ENCODE measurements around the gene TREM1. TPM values are rescaled to one million over a fixed set of nuclear protein-coding genes. Genes with fewer than 3 reads are reported as not detected.

TREM1 gene
- total and polyA plus RNA-seq, 2 donors (not counting 3 experiments of a cell fraction or from before 2014, with no cell fraction given) = not detected

DNA sequence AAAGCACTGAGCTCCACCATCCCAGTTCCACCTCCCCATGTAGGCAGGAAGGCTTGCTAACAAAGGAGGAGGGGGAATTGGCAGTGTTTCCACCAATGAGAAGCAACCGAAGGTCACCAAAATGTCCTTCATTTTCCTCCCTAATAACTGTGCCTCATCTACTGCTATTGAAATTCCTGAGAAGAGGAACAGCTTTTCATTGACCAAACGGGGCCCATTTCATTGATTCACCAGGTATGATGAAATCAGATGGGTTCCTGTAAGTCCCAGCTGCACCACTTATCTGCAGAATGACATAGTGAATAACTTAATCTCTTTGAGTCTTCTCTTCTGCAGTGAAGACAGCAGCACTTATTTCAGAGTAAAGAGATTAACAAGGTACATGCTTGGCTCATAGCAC is 17.3 kb downstream of the TREM1 start:
- H3K4me2 ChIP-seq (ENCODE audit: insufficient read depth, low read length) = no peak overlapping the region
- dilution Hi-C loops (cut with MboI; ENCODE audit: extremely low pct_ligation_motif_present, low sequenced_read_pairs) (no loop called here), intact Hi-C loops (cut with micrococcal nuclease) (no loop called here)
- no peaks in the 10 kb centered on the region for H4K20me1 ChIP-seq (replicated peaks; ENCODE audit: control insufficient read depth, extremely low read depth, insufficient read depth, low read length)
- no peaks in the 10 kb centered on the region for H3K9me3 ChIP-seq (replicated peaks; ENCODE audit: control insufficient read depth, insufficient read depth, low read length)
- H3K36me3 ChIP-seq (ENCODE audit: control insufficient read depth in 2 of 2, extremely low read depth in 1 of 2, insufficient read depth in 2 of 2, low read length in 2 of 2) = no peaks in the 10 kb centered on the region
- TF ChIP-seq POLR2AphosphoS5 (IDR thresholded peaks at IDR 0.05; ENCODE audit: insufficient read depth, low read depth, low read length) (no peak), EZH2 (IDR thresholded peaks at IDR 0.05; ENCODE audit: borderline replicate concordance, low read depth, low read length, severe bottlenecking) (no peak), GATA2 (IDR thresholded peaks at IDR 0.05; ENCODE audit: insufficient read depth, insufficient read length, low read depth, low read length) (no peak), JUN (IDR thresholded peaks at IDR 0.05; ENCODE audit: borderline replicate concordance, insufficient read depth, insufficient read length, low read depth) (no peak), POLR2A (IDR thresholded peaks at IDR 0.05; ENCODE audit: low read depth, low read length) (no peak), MYC (IDR thresholded peaks at IDR 0.05; ENCODE audit: low read depth, low read length) (no peak), FOS (IDR thresholded peaks at IDR 0.05; ENCODE audit: borderline replicate concordance, insufficient read depth, low read length) (no peak)
- TF ChIP-seq, protein P1, sequence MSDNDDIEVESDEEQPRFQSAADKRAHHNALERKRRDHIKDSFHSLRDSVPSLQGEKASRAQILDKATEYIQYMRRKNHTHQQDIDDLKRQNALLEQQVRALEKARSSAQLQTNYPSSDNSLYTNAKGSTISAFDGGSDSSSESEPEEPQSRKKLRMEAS (IDR thresholded peaks at IDR 0.05; ENCODE audit: insufficient read depth, insufficient read length) = no peak
- TF ChIP-seq, protein P2, sequence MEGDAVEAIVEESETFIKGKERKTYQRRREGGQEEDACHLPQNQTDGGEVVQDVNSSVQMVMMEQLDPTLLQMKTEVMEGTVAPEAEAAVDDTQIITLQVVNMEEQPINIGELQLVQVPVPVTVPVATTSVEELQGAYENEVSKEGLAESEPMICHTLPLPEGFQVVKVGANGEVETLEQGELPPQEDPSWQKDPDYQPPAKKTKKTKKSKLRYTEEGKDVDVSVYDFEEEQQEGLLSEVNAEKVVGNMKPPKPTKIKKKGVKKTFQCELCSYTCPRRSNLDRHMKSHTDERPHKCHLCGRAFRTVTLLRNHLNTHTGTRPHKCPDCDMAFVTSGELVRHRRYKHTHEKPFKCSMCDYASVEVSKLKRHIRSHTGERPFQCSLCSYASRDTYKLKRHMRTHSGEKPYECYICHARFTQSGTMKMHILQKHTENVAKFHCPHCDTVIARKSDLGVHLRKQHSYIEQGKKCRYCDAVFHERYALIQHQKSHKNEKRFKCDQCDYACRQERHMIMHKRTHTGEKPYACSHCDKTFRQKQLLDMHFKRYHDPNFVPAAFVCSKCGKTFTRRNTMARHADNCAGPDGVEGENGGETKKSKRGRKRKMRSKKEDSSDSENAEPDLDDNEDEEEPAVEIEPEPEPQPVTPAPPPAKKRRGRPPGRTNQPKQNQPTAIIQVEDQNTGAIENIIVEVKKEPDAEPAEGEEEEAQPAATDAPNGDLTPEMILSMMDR (IDR thresholded peaks at IDR 0.05; ENCODE audit: extremely low read depth in 1 of 2, insufficient read depth in 1 of 2, low read depth in 1 of 2, low read length in 2 of 2) = no peak
- H3K4me1 ChIP-seq (ENCODE audit: control insufficient read depth, extremely low read depth, insufficient read depth, low read length) = no peaks in the 10 kb centered on the region
- H3K27me3 ChIP-seq (ENCODE audit: control insufficient read depth in 2 of 2, insufficient read depth in 2 of 2, low read length in 2 of 2) = no peaks in the 10 kb centered on the region
- no peak overlapping the region for H2AFZ ChIP-seq (ENCODE audit: low read depth, low read length)
- H3K4me3 ChIP-seq (replicated peaks in 1 of 3; ENCODE audit: insufficient read depth in 1 of 3, low read depth in 1 of 3, low read length in 3 of 3) = no peak overlapping the region
- no peaks in the 10 kb centered on the region for H3K79me2 ChIP-seq (ENCODE audit: control insufficient read depth, insufficient read depth, low read length)
- DNase-seq (ENCODE audit: low read depth, low spot score) = no peak
- CTCF ChIA-PET = interaction anchor here (1.5 kb wide), 1 partner anchor 9 kb away, joined by 6 read pairs; no protein-coding TSS in a partner anchor
- BruUV-seq (replicated peaks) = no TSS peak
- no peaks in the 10 kb centered on the region for H3K9me1 ChIP-seq (replicated peaks; ENCODE audit: control insufficient read depth, extremely low read depth, insufficient read depth, low read length)
- POLR2A ChIA-PET = no interaction called here
- H3K9ac ChIP-seq (replicated peaks; ENCODE audit: extremely low read depth, insufficient read depth, low read length) = no peak overlapping the region
- FAIRE-seq = no peak
- no peak overlapping the region for H3K27ac ChIP-seq (ENCODE audit: insufficient read depth, low read depth, low read length)

Measured in endothelial cell of umbilical vein (primary cell).